HEK293T (cell line): ENCODE measurements around the gene CUX1.
"Not testable (repeated sequence)": the region's sequence is repeated elsewhere in the genome, so short reads cannot be mapped to it uniquely, and the experiment has no call there.

Experiments used
- CTCF ChIA-PET: fragments of 350-600 bp; formaldehyde crosslinking; extraction: SDS; loops from one replicate; lab custom pipeline; 2021; ENCODE audit warnings: antibody characterized with exemption, inconsistent platforms; lab: Yijun Ruan, JAX
- POLR2A ChIA-PET: fragments of 350-600 bp; formaldehyde crosslinking; extraction: SDS; loops from one replicate; lab custom pipeline; 2020; ENCODE audit warnings: antibody characterized with exemption, inconsistent platforms; lab: Yijun Ruan, JAX
- DNase-seq: peaks from one replicate; pipeline ENCODE4 v3.0.0; 2012; ENCODE audit warnings: mixed read lengths; ENCODE audit errors: extremely low spot score
- ARNT ChIP-seq: fragments of 450-650 bp; IDR thresholded peaks from 2 replicates; pipeline ENCODE4 v1.6.1; 2017; ENCODE audit warnings: mild to moderate bottlenecking
- BHLHE40 ChIP-seq: fragments of 450-650 bp; IDR thresholded peaks from 2 replicates; pipeline ENCODE4 v1.6.1; 2016; ENCODE audit warnings: mild to moderate bottlenecking, moderate library complexity, borderline replicate concordance
- CTBP1 ChIP-seq: fragments of 450-650 bp; IDR thresholded peaks from 2 replicates; pipeline ENCODE4 v1.6.1; 2016; ENCODE audit warnings: borderline replicate concordance
- ELF4 ChIP-seq: fragments of 450-650 bp; IDR thresholded peaks from 2 replicates; pipeline ENCODE4 v1.6.1; 2017; ENCODE audit warnings: antibody characterized with exemption
- FOXA1 ChIP-seq: fragments of 450-650 bp; IDR thresholded peaks from 2 replicates; pipeline ENCODE4 v1.6.1; 2016; ENCODE audit warnings: mild to moderate bottlenecking
- FOXK2 ChIP-seq: fragments of 450-650 bp; IDR thresholded peaks from 2 replicates; pipeline ENCODE4 v1.6.1; 2016; ENCODE audit warnings: mild to moderate bottlenecking
- FOXM1 ChIP-seq: fragments of 450-650 bp; IDR thresholded peaks from 2 replicates; pipeline ENCODE4 v1.6.1; 2017; ENCODE audit warnings: mild to moderate bottlenecking, borderline replicate concordance
- HDGF ChIP-seq: fragments of 450-650 bp; IDR thresholded peaks from 2 replicates; pipeline ENCODE4 v1.6.1; 2017; ENCODE audit warnings: antibody characterized with exemption, borderline replicate concordance
- L3MBTL2 ChIP-seq: fragments of 450-650 bp; conservative IDR thresholded peaks from 2 replicates; pipeline ENCODE4 v1.6.1; 2016; ENCODE audit warnings: mild to moderate bottlenecking
- LEF1 ChIP-seq: fragments of 450-650 bp; IDR thresholded peaks from 2 replicates; pipeline ENCODE4 v1.6.1; 2017; ENCODE audit warnings: mild to moderate bottlenecking, borderline replicate concordance
- NFRKB ChIP-seq: fragments of 450-650 bp; IDR thresholded peaks from 2 replicates; pipeline ENCODE4 v1.6.1; 2016; ENCODE audit warnings: mild to moderate bottlenecking, moderate library complexity
- PKNOX1 ChIP-seq: fragments of 450-650 bp; IDR thresholded peaks from 2 replicates; pipeline ENCODE4 v1.6.1; 2016
- SP1 ChIP-seq: fragments of 450-650 bp; IDR thresholded peaks from 2 replicates; pipeline ENCODE4 v1.6.1; 2017
- SUZ12 ChIP-seq: fragments of 450-650 bp; IDR thresholded peaks from 2 replicates; pipeline ENCODE4 v1.6.1; 2016; ENCODE audit warnings: mild to moderate bottlenecking
- TARDBP ChIP-seq: fragments of 450-650 bp; IDR thresholded peaks from 2 replicates; pipeline ENCODE4 v1.6.1; 2016
- ZNF384 ChIP-seq: fragments of 450-650 bp; IDR thresholded peaks from 2 replicates; pipeline ENCODE4 v1.6.1; 2016

The CUX1 gene

GRCh38 chr7:102049765-102050164 is 232.3 kb downstream of the CUX1 start:
- ChIA-PET CTCF (no interaction called here), POLR2A (no interaction called here)
- TF ChIP-seq TARDBP (no peak), ZNF384 (no peak), PKNOX1 (no peak), LEF1 (no peak), NFRKB (no peak), FOXA1 (no peak), BHLHE40 (no peak), SUZ12 (no peak), FOXK2 (no peak), CTBP1 (no peak), FOXM1 (no peak)
- DNase-seq = no peak

GRCh38 chr7:102050864-102051460 is 233.5 kb downstream of the CUX1 start:
- TF ChIP-seq NFRKB (no peak), FOXK2 (no peak), ZNF384 (no peak), FOXA1 (no peak), TARDBP (no peak)
- ChIA-PET POLR2A (no interaction called here), CTCF (no interaction called here)
- no peak for DNase-seq

GRCh38 chr7:102051736-102052135 is 234.3 kb downstream of the CUX1 start:
- CTCF ChIA-PET, POLR2A ChIA-PET, DNase-seq: not testable (repeated sequence)

GRCh38 chr7:102054158-102054557 is 236.7 kb downstream of the CUX1 start:
- no peak for TF ChIP-seq FOXM1
- no peak for TF ChIP-seq SP1
- no peak for TF ChIP-seq ZNF384
- no peak for TF ChIP-seq NFRKB
- no peak for TF ChIP-seq CTBP1
- TF ChIP-seq L3MBTL2 = no peak
- TF ChIP-seq ARNT = no peak
- TF ChIP-seq BHLHE40 = no peak
- no peak for TF ChIP-seq FOXK2
- no peak for TF ChIP-seq TARDBP
- TF ChIP-seq FOXA1 = no peak
- TF ChIP-seq HDGF = no peak
- DNase-seq = no peak
- POLR2A ChIA-PET = interaction anchor here (0.7 kb wide), 1 partner anchor 414 kb away, joined by 3 read pairs; no protein-coding TSS in a partner anchor
- CTCF ChIA-PET = no interaction called here

GRCh38 chr7:102055181-102055976 is 238.0 kb downstream of the CUX1 start:
- POLR2A ChIA-PET = no interaction called here
- CTCF ChIA-PET = no interaction called here

GRCh38 chr7:102059524-102059923 is 242.1 kb downstream of the CUX1 start:
- TF ChIP-seq HDGF (no peak), NFRKB (no peak), L3MBTL2 (no peak), CTBP1 (no peak), SUZ12 (no peak), SP1 (no peak), TARDBP (no peak), LEF1 (no peak), BHLHE40 (no peak), FOXA1 (no peak), ARNT (no peak), FOXM1 (no peak), FOXK2 (no peak)
- DNase-seq = no peak
- CTCF ChIA-PET = no interaction called here
- POLR2A ChIA-PET = no interaction called here

More at GRCh38 chr7:102055181-102055976, 238.0 kb downstream of the CUX1 start:
- TF ChIP-seq ZNF384 (no peak), ELF4 (no peak), NFRKB (no peak), L3MBTL2 (no peak), PKNOX1 (no peak), BHLHE40 (no peak), FOXM1 (no peak), CTBP1 (no peak), TARDBP (no peak)
- DNase-seq = no peak

- CTCF ChIA-PET = interaction anchor here (0.6 to 1.3 kb wide), 2 partner anchors 15 to 153 kb away, joined by 3 read pairs; no protein-coding TSS in a partner anchor
- POLR2A ChIA-PET = no interaction called here
- DNase-seq = no peak
- TF ChIP-seq ARNT = no peak
- TF ChIP-seq LEF1 = no peak
- no peak for TF ChIP-seq ELF4
- TF ChIP-seq HDGF = no peak
- TF ChIP-seq NFRKB = no peak
- no peak for TF ChIP-seq FOXK2
- no peak for TF ChIP-seq SP1
- no peak for TF ChIP-seq FOXA1
- TF ChIP-seq SUZ12 = no peak
- no peak for TF ChIP-seq L3MBTL2
- TF ChIP-seq FOXM1 = no peak
- TF ChIP-seq PKNOX1 = no peak
- TF ChIP-seq TARDBP = no peak
- no peak for TF ChIP-seq BHLHE40
- no peak for TF ChIP-seq CTBP1
- TF ChIP-seq ZNF384 = no peak
These were observed 244.0 kb downstream of the CUX1 start for GRCh38 chr7:102061354-102061945.
